HT1080 (cell line): Measurements from ENCODE around the gene PTGDR. TPM values are rescaled to one million over a fixed set of nuclear protein-coding genes. Genes with fewer than 3 reads are reported as not detected.

Source experiments
- DNase-seq: peaks from one replicate; pipeline ENCODE4 v3.0.0-alpha.2; 2015; ENCODE audit warnings: low read depth
- total RNA-seq: library from RNA; depleted of rRNA; stranded (reverse); fragments of >200 nt; shearing (Covaris generic); gene quantifications from 2 replicates; pipeline ENCODE4 v1.2.3, GENCODE V29; 2014; rRNA removed

PTGDR gene
- total RNA-seq, 1 experiment from 2014 or later, result not detected

GRCh38 chr14:52310541-52310940 lies 43.0 kb downstream of the PTGDR start:
- no peak for DNase-seq

- no peak for DNase-seq
These were observed 45.4 kb downstream of the PTGDR start for GRCh38 chr14:52312931-52313355.

DNA sequence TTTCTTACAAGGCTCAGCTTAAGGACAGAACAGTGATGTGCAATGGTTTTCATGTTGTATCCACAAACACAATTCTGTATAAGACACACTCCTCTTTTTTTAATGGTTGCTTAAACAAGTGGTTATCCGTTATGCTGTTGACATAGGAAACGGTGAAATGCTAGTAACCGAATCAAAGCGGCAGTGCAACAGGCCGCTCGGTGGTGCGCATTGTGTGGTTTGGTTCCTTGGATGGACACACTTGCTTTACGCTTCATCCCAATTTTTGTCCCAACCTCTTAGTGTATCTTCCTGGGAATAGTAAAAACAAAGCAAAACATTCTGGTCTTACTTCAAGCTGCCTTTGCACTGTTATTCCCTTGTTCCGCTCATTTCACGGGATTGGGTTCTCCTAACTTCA lies 46.0 kb downstream of the PTGDR start:
- no peak for DNase-seq

GRCh38 chr14:52313903-52314594 lies 46.6 kb downstream of the PTGDR start, which contains the start of gene PTGER2:
PTGER2 (plus strand) TSS chr14:52314312; CDS start chr14:52314549, 237 bp downstream.
- DNase-seq, result no peak

- DNase-seq, result no peak
These were observed 47.3 kb downstream of the PTGDR start for GRCh38 chr14:52314595-52315354.

DNA sequence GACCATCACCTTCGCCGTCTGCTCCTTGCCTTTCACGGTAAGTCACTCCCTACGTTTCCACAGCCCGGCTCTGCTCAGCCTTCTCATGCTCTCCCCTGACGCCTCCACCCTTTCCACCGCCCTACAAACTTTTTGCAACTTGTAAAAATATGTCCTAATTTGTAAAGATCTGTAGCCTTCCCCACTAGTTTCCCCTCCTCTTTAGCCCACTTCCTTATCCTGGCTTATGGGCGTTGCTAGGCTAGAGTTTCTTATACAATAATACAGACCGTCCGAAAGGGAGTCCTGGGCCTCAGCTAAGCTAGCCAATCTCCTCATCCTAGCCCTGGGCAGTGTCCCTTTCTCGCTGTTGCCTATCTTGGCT lies 47.8 kb downstream of the PTGDR start:
- no peak for DNase-seq

- no peak for DNase-seq
These were observed 50.6 kb downstream of the PTGDR start for GRCh38 chr14:52318062-52318461.

DNA sequence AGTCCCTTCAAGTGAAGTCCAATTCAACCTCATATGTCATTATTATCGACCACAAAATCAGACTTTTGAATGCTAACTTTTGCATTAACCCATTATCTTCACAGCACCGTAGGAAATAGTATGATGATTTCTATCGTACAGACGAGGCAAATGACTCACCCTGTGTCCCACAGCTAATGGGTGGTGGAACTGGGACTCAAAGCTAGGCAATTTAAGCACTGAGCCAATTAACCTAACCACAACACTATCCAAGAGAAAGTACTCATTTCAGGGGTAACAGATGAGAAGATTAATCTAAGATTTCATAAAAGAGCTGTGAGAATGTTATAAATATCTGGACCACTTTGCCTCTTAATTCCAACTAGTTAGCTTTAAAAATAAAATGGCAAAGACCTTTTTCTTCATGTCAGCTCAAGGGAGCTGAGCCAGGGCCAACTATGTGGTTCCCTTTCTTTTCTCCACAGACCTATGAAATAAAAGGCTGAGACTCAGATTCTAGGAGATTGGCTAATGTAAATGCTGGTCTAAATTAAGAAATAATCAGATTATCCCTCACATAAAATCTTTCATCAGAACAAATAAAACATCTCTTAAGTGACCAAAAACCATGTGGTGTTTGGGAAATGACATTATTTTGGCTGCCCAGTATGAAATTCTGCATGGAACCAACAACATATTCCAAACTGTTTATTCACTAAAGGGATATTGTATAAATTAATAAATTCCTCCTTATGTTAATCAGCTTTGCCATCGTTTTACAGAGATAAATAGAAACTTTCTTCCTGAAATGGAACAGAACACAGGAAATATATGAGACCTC lies 51.5 kb downstream of the PTGDR start:
- DNase-seq, result no peak

GRCh38 chr14:52319919-52320318 lies 52.4 kb downstream of the PTGDR start:
- DNase-seq, result no peak

- DNase-seq, result peak; percentile 44
These were observed 57.6 kb downstream of the PTGDR start for GRCh38 chr14:52325126-52325525.

- no peak for DNase-seq
These were observed 58.1 kb downstream of the PTGDR start for GRCh38 chr14:52325630-52326029.

Other genes starting within 250 kb of the PTGDR start
- 1.6 and 2.2 TPM in 2 replicates for gene NID2, start 198.6 kb upstream of the PTGDR start, total RNA-seq
- not detected in 2 replicates for gene PTGER2, start 46.6 kb downstream of the PTGDR start, total RNA-seq